ENCODE data around the gene LCA5L. TPM values are rescaled to one million over a fixed set of nuclear protein-coding genes. Genes with fewer than 3 reads are reported as not detected.

LCA5L gene
- total and polyA plus RNA-seq, 10 of the 15 experiments (the other 5 are each of a cell fraction or from before 2014, with no cell fraction given): 0.18 to 0.55 (median 0.27) TPM; not detected in 2

GRCh38 chr21:39451332-39452206 is 6.0 kb upstream of the LCA5L start, which contains the start of gene SH3BGR:
Gene SH3BGR (plus strand): TSS chr21:39451970. CDS start chr21:39452097, 127 bp downstream.
- FAIRE-seq: no peak
- POLR2A ChIA-PET: no interaction called here

More at GRCh38 chr21:39451332-39452206, 6.0 kb upstream of the LCA5L start, which contains the start of gene SH3BGR:
- in situ Hi-C loops (cut with MboI) (no loop called here), intact Hi-C loops (cut with micrococcal nuclease; ENCODE audit: unreplicated experiment) (no loop called here)
- H2AFZ ChIP-seq (ENCODE audit: control insufficient read depth, low read depth, low read length): no peak within 1 kb of the TSS
- H3K27me3 ChIP-seq (replicated peaks in 1 of 2; ENCODE audit: control insufficient read depth in 2 of 2, insufficient read depth in 2 of 2, low read length in 1 of 2): no peaks in the 10 kb centered on the region; a peak in 1 of 4 replicates
- 70% methylated on average over 15 of the region's 15 CpGs for WGBS (ENCODE audit: insufficient coverage, insufficient replicate concordance, low lambda C conversion rate, missing lambda C conversion rate)
- RAD21 ChIA-PET (ENCODE audit: unreplicated experiment): no interaction called here
- H3K27ac ChIP-seq (ENCODE audit: control insufficient read depth, insufficient read depth): no peak within 1 kb of the TSS
- H4K20me1 ChIP-seq (ENCODE audit: control insufficient read depth, insufficient read depth): no peaks in the 10 kb centered on the region
- CTCF ChIA-PET: no interaction called here
- no peaks in the 10 kb centered on the region; the same call in 1 of the 2 replicates for H3K4me1 ChIP-seq (ENCODE audit: control insufficient read depth, insufficient read depth, low read length)
- H3K9me3 ChIP-seq (replicated peaks; ENCODE audit: control insufficient read depth, insufficient read depth, low read length): no peaks in the 10 kb centered on the region
- H3K9ac ChIP-seq (ENCODE audit: control insufficient read depth, insufficient read depth, low read length): no peak within 1 kb of the TSS
- no peak within 1 kb of the TSS for H3K4me2 ChIP-seq (ENCODE audit: control insufficient read depth, insufficient read depth)
- DNase-seq (ENCODE audit: low read depth, low spot score) (no peak), ATAC-seq (no peak)
- H3K4me3 ChIP-seq: no peak within 1 kb of the TSS
- no peaks in the 10 kb centered on the region for H3K79me2 ChIP-seq (ENCODE audit: control insufficient read depth, insufficient read depth, low read length)
- TF ChIP-seq SMC3 (IDR thresholded peaks at IDR 0.05; ENCODE audit: borderline replicate concordance, low read length) (no peak), FOS (IDR thresholded peaks at IDR 0.05; ENCODE audit: borderline replicate concordance, extremely low read depth, insufficient read length) (no peak), ELK1 (IDR thresholded peaks at IDR 0.05; ENCODE audit: low read depth, low read length) (no peak), FOXK2 (IDR thresholded peaks at IDR 0.05) (no peak), IKZF1 (conservative IDR thresholded peaks at IDR 0.05) (no peak), ZBED1 (IDR thresholded peaks at IDR 0.05; ENCODE audit: borderline replicate concordance) (no peak), SREBF1 (IDR thresholded peaks at IDR 0.05; ENCODE audit: low read length) (no peak), CREM (IDR thresholded peaks at IDR 0.05; ENCODE audit: low read depth) (no peak)
- no peaks in the 10 kb centered on the region for H3K36me3 ChIP-seq (ENCODE audit: control insufficient read depth in 2 of 2, insufficient read depth in 2 of 2, low read length in 1 of 2)
- BruUV-seq (replicated peaks): no TSS peak
- SMC1A ChIA-PET (ENCODE audit: uncharacterized antibody, unreplicated experiment): no interaction called here

Measured in GM12878 (cell line).